ENCODE data around the gene UBR3. TPM values are rescaled to one million over a fixed set of nuclear protein-coding genes. Genes with fewer than 3 reads are reported as not detected.
"Not testable (repeated sequence)": the region's sequence is repeated elsewhere in the genome, so short reads cannot be mapped to it uniquely, and the experiment has no call there.

The UBR3 gene
- total RNA-seq, 1 donor from 2014 or later = 35.6 TPM

DNA sequence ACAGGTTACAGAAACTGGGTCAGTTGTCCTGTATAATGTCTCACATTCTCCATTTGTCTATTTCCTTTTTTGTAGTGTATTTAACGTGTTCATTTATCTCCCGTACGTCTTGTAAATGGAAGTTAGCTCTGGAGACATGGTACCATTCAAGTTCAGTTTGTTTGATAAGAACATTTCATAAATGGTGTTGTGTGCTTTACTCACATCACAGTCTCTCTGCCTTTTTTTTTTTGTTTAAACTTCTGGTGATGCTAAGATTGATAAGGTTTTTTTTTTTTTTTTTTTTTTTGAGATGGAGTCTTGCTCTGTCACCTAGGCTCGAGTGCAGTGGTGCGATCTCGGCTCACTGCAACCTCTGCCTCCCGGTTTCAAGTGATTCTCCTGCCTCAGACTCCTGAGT lies 41.7 kb downstream of the UBR3 start:
- H3K27me3 Mint-ChIP-seq = no peaks in the 10 kb centered on the region
- DNase-seq (no peak), ATAC-seq (ENCODE audit: low read depth) (no peak)
- ChIA-PET POLR2A (interaction anchor here (0.7 kb wide), 1 partner anchor 98 kb away, joined by 9 read pairs; no protein-coding TSS in a partner anchor), CTCF (no interaction called here)
- no peak overlapping the region for H3K27ac Mint-ChIP-seq
- H3K9me3 Mint-ChIP-seq = no peaks in the 10 kb centered on the region
- intact Hi-C loops (cut with micrococcal nuclease) = no loop called here
- H3K4me3 Mint-ChIP-seq = no peak overlapping the region
- TF ChIP-seq, protein P1, sequence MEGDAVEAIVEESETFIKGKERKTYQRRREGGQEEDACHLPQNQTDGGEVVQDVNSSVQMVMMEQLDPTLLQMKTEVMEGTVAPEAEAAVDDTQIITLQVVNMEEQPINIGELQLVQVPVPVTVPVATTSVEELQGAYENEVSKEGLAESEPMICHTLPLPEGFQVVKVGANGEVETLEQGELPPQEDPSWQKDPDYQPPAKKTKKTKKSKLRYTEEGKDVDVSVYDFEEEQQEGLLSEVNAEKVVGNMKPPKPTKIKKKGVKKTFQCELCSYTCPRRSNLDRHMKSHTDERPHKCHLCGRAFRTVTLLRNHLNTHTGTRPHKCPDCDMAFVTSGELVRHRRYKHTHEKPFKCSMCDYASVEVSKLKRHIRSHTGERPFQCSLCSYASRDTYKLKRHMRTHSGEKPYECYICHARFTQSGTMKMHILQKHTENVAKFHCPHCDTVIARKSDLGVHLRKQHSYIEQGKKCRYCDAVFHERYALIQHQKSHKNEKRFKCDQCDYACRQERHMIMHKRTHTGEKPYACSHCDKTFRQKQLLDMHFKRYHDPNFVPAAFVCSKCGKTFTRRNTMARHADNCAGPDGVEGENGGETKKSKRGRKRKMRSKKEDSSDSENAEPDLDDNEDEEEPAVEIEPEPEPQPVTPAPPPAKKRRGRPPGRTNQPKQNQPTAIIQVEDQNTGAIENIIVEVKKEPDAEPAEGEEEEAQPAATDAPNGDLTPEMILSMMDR (IDR thresholded peaks at IDR 0.05) = no peak
- H3K36me3 Mint-ChIP-seq (ENCODE audit: low read depth) = no peaks in the 10 kb centered on the region
- peaks cover 6% of the 10 kb centered on the region for H3K4me1 Mint-ChIP-seq

DNA sequence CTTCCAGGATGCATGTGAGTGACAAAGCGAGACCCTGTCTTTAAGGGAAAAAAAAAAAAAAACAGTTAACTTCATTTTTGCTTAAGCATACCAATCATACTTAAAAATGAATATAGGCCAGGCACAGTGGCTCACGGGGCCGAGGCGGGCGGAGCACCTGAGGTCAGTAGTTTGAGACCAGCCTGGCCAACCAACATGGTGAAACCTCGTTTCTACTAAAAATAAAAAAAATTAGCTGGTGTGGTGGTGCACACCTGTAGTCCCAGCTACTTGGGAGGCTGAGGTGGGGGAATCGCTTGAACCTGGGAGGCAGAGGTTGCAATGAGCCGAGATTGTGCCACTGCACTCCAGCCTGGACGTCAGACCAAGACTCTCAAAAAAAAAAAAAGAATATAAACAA lies 44.1 kb downstream of the UBR3 start:
- H3K9me3 Mint-ChIP-seq; POLR2A ChIA-PET; H3K4me3 Mint-ChIP-seq; ATAC-seq (ENCODE audit: low read depth); H3K4me1 Mint-ChIP-seq; DNase-seq; H3K27ac Mint-ChIP-seq; CTCF ChIA-PET; H3K27me3 Mint-ChIP-seq; intact Hi-C loops (cut with micrococcal nuclease): not testable (repeated sequence)
- H3K36me3 Mint-ChIP-seq (ENCODE audit: low read depth) = peaks cover 13% of the 10 kb centered on the region

DNA sequence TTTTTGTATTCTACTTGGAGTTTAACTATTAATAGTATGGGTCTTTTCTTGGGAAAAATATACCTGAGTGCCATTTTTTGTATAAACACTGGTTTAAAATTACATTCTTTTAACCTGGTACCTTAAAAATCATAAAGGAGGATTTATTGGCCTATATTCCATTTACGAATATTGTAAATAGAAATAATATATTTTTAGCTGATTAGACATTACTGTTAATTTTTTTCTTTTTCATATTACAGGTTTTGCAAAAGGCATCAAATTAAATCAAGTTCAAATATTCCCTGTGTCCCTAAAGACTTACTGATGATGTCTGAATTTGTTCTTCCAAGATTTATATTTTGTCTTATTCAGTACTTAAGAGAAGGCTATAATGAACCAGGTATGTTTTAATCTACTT lies 44.7 kb downstream of the UBR3 start:
- Mint-ChIP-seq H3K36me3 (ENCODE audit: low read depth) (peaks cover 19% of the 10 kb centered on the region), H3K9me3 (no peaks in the 10 kb centered on the region), H3K4me3 (no peak overlapping the region), H3K27ac (no peak overlapping the region), H3K4me1 (peaks cover 4% of the 10 kb centered on the region), H3K27me3 (no peaks in the 10 kb centered on the region)
- CTCF ChIA-PET = no interaction called here
- POLR2A ChIA-PET = no interaction called here
- TF ChIP-seq, protein P1 (IDR thresholded peaks at IDR 0.05) = no peak
- intact Hi-C loops (cut with micrococcal nuclease) = no loop called here
- ATAC-seq (ENCODE audit: low read depth) = no peak
- DNase-seq = no peak

DNA sequence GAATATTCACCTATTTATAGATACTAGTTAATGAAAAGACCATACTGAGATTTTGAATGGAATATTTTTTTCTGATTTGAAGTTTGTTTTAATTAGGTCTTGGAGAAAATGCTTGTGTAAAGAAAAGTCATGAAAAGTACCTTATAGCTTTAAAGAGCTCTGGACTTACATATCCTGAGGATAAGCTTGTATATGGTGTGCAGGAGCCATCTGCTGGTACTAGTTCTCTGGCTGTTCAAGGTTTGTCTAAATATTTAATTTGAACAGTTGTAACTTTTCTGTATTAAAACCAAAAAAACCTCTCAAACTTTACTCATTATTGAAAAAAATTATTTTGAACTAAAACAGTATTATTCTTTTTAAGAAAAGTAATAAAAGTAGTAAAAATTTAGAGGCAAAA lies 50.1 kb downstream of the UBR3 start:
- Mint-ChIP-seq H3K27me3 (no peaks in the 10 kb centered on the region), H3K4me3 (no peak overlapping the region), H3K4me1 (peaks cover 2% of the 10 kb centered on the region), H3K27ac (no peak overlapping the region), H3K9me3 (no peaks in the 10 kb centered on the region), H3K36me3 (ENCODE audit: low read depth) (peaks cover 34% of the 10 kb centered on the region)
- intact Hi-C loops (cut with micrococcal nuclease) = loop anchor here (1.0 kb wide), 1 partner anchor 349 kb away; no protein-coding TSS in a partner anchor
- TF ChIP-seq, protein P1 (IDR thresholded peaks at IDR 0.05) = no peak
- ChIA-PET CTCF (interaction anchor here (0.8 to 1.6 kb wide), 3 partner anchors 49 to 349 kb away, joined by 3 read pairs; no protein-coding TSS in a partner anchor), POLR2A (no interaction called here)
- no peak for DNase-seq
- no peak for ATAC-seq (ENCODE audit: low read depth)

DNA sequence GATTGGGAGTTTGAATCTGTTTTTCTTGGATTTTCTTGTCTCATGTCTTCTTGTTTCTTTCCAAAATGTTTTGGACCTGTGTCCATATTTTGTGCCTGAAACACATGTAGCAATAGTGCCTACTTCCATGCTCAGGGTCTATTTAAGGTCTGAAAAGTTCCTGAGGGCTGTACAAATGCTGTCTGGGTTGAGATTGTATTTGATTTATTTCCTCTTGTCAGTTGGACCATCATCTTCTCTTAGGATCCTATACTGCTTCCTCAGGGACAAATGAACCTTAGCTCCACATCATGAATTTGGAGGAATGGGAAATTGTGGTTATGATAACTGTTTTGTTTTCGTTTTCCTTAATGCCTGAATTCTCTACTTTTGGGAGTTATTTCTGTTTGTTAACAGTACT lies 59.9 kb downstream of the UBR3 start:
- TF ChIP-seq, protein P1 (IDR thresholded peaks at IDR 0.05) = no peak
- ChIA-PET POLR2A (no interaction called here), CTCF (no interaction called here)
- Mint-ChIP-seq H3K4me3 (no peak overlapping the region), H3K36me3 (ENCODE audit: low read depth) (peaks cover 24% of the 10 kb centered on the region), H3K27me3 (no peaks in the 10 kb centered on the region), H3K9me3 (no peaks in the 10 kb centered on the region), H3K4me1 (no peaks in the 10 kb centered on the region), H3K27ac (no peak overlapping the region)
- ATAC-seq (ENCODE audit: low read depth) (no peak), DNase-seq (no peak)
- intact Hi-C loops (cut with micrococcal nuclease) = no loop called here

Measured in activated B cell treated with CpG ODN at 0.5 μM for 24 hours (primary cell).